ENCODE measurements around the gene F5.
"Not testable (repeated sequence)": the region's sequence is repeated elsewhere in the genome, so short reads cannot be mapped to it uniquely, and the experiment has no call there.

The F5 gene

GRCh38 chr1:169503601-169504000 is 82.7 kb downstream of the F5 start:
- DNase-seq, result not testable (repeated sequence)

GRCh38 chr1:169499807-169500206 is 86.5 kb downstream of the F5 start:
- DNase-seq, result no peak

- DNase-seq, result no peak
Observed at GRCh38 chr1:169497317-169497716, 89.0 kb downstream of the F5 start.

GRCh38 chr1:169495916-169496315 is 90.4 kb downstream of the F5 start:
- no peak for DNase-seq

- no peak for DNase-seq
Observed at GRCh38 chr1:169495046-169495775, 91.1 kb downstream of the F5 start.

- no peak for DNase-seq
Observed at GRCh38 chr1:169494343-169494742, 91.9 kb downstream of the F5 start.

- DNase-seq, result no peak
Observed at GRCh38 chr1:169493251-169493650, 93.0 kb downstream of the F5 start.

- no peak for DNase-seq
Observed at GRCh38 chr1:169491845-169492281, 94.4 kb downstream of the F5 start.

- DNase-seq, result no peak
Observed at GRCh38 chr1:169488157-169488556, 98.1 kb downstream of the F5 start.

- DNase-seq, result no peak
Observed at GRCh38 chr1:169487561-169487960, 98.7 kb downstream of the F5 start.

GRCh38 chr1:169487133-169487532 is 99.1 kb downstream of the F5 start:
- no peak for DNase-seq

GRCh38 chr1:169486281-169487051 is 99.8 kb downstream of the F5 start:
- DNase-seq, result no peak

- peak; percentile 94 for DNase-seq
Observed at GRCh38 chr1:169485431-169486280, 100.6 kb downstream of the F5 start, which contains the start of gene SLC19A2. Gene SLC19A2, minus strand, starts transcription at chr1:169485944. Its CDS starts 178 bp downstream, at chr1:169485766.

- DNase-seq, result peak; percentile 6
Observed at GRCh38 chr1:169484683-169485430, 101.4 kb downstream of the F5 start.

GRCh38 chr1:169484101-169484500 is 102.2 kb downstream of the F5 start:
- DNase-seq, result no peak

GRCh38 chr1:169483500-169483966 is 102.7 kb downstream of the F5 start:
- DNase-seq, result no peak

GRCh38 chr1:169479363-169480066 is 106.8 kb downstream of the F5 start:
- no peak for DNase-seq

GRCh38 chr1:169478094-169478672 is 108.1 kb downstream of the F5 start:
- no peak for DNase-seq

GRCh38 chr1:169475806-169476387 is 110.4 kb downstream of the F5 start:
- DNase-seq, result no peak

- DNase-seq, result peak; percentile 54
Observed at GRCh38 chr1:169474302-169474995, 111.8 kb downstream of the F5 start.

All from NCI-H1417 treated with DMSO at 0.1 percent for 48 hours (cell line).